Upper lobe of left lung (tissue), 4 donors: ENCODE results near the gene NR3C2.

ENCODE experiments used
- CTCF ChIP-seq, 6 experiments: fragments of 450-650 bp in 4 of 6; fragments of 200-600 bp in 2 of 6; sonication (generic) in 2 of 6; IDR thresholded peaks; one replicate each; pipeline ENCODE4 v1.5.1; 2016 to 2019; ENCODE audit warnings: antibody characterized with exemption in 6 of 6
- EP300 ChIP-seq, 4 donors: sonication (generic); formaldehyde crosslinking; IDR thresholded peaks; one replicate each; pipeline ENCODE4 v1.5.1; 2017; ENCODE audit warnings: antibody characterized with exemption in 4 of 4, control low read depth in 2 of 4
- POLR2A ChIP-seq, 4 donors: fragments of 450-650 bp; IDR thresholded peaks; one replicate each; pipeline ENCODE4 v1.5.1; 2016 to 2017; ENCODE audit warnings: antibody characterized with exemption in 4 of 4, mild to moderate bottlenecking in 2 of 4

- no peak for TF ChIP-seq CTCF (IDR thresholded peaks at IDR 0.05)
- no peak for TF ChIP-seq POLR2A (IDR thresholded peaks at IDR 0.05)
- TF ChIP-seq EP300 (IDR thresholded peaks at IDR 0.05): no peak
Observed at GRCh38 chr4:148448141-148448540, 5.9 kb upstream of the NR3C2 start.
